IMR-90 (cell line): ENCODE results near the gene HSH2D. TPM values are rescaled to one million over a fixed set of nuclear protein-coding genes. Genes with fewer than 3 reads are reported as not detected.

Experiments used
- ATAC-seq: fragments of 200-7000 bp; cut with Tn5 transposase; 2 replicates; pipeline ENCODE4 v1.9.1; 2020; ENCODE audit warnings: low read depth, mild to moderate bottlenecking, moderate library complexity
- BruUV-seq: library from RNA; stranded (reverse); fragments of 400-500 nt; replicated peaks from 2 replicates; lab custom pipeline; 2021; lab: Mats Ljungman, UMichigan
- CTCF ChIA-PET: fragments of 300-600 bp; formaldehyde crosslinking; extraction: SDS; loops from one replicate; lab custom pipeline; 2021; ENCODE audit warnings: antibody characterized with exemption; lab: Yijun Ruan, JAX
- POLR2A ChIA-PET: fragments of 300-600 bp; sonication (Branson Sonifier 250); formaldehyde crosslinking; loops from one replicate; lab custom pipeline; 2022; ENCODE audit warnings: antibody characterized with exemption; ENCODE audit not compliant: unreplicated experiment; lab: Charles Lee
- DNase-seq: peaks from one replicate; pipeline ENCODE4 v3.0.0; 2013
- H2AFZ ChIP-seq: replicated peaks from 2 replicates; pipeline ENCODE3; 2013; ENCODE audit warnings: low read length, mild to moderate bottlenecking; ENCODE audit not compliant: poor library complexity
- H2AK5ac ChIP-seq: 2 replicates; pipeline ENCODE4 v1.6.1; 2013; ENCODE audit warnings: low read depth, low read length, inconsistent platforms
- H2AK9ac ChIP-seq: replicated peaks from 2 replicates; pipeline ENCODE3; 2013; ENCODE audit warnings: mild to moderate bottlenecking, low read depth, low read length, moderate library complexity; ENCODE audit not compliant: poor library complexity
- H2BK120ac ChIP-seq: 2 replicates; pipeline ENCODE4 v1.6.1; 2013; ENCODE audit warnings: low read depth, low read length, inconsistent platforms
- H2BK15ac ChIP-seq: 3 replicates; pipeline ENCODE4 v1.6.1; 2013; ENCODE audit warnings: low read depth, low read length, inconsistent platforms
- H2BK20ac ChIP-seq: 2 replicates; pipeline ENCODE4 v1.6.1; 2013; ENCODE audit warnings: low read depth, mild to moderate bottlenecking, inconsistent platforms, low read length, moderate library complexity
- H2BK5ac ChIP-seq: 2 replicates; pipeline ENCODE4 v1.6.1; 2013; ENCODE audit warnings: mild to moderate bottlenecking, low read depth, low read length, inconsistent platforms; ENCODE audit not compliant: poor library complexity, severe bottlenecking
- H3K14ac ChIP-seq: replicated peaks from 2 replicates; pipeline ENCODE4 v1.6.1; 2013; ENCODE audit warnings: low read depth, low read length, inconsistent platforms
- H3K18ac ChIP-seq: 2 replicates; pipeline ENCODE4 v1.6.1; 2013; ENCODE audit warnings: low read depth, low read length, control low read depth
- H3K23ac ChIP-seq: 2 replicates; pipeline ENCODE4 v1.6.1; 2013; ENCODE audit warnings: low read depth, low read length, inconsistent platforms
- H3K27ac ChIP-seq: 2 replicates; pipeline ENCODE4 v1.5.1; 2013; ENCODE audit warnings: mild to moderate bottlenecking, control low read depth, low read length; ENCODE audit not compliant: insufficient read depth
- H3K27me3 ChIP-seq: 2 replicates; pipeline ENCODE4 v1.6.1; 2013; ENCODE audit warnings: low read length; ENCODE audit not compliant: control insufficient read depth, insufficient read depth
- H3K36me3 ChIP-seq: 2 replicates; pipeline ENCODE4 v1.6.1; 2013; ENCODE audit warnings: low read length, mixed read lengths; ENCODE audit not compliant: control insufficient read depth, insufficient read depth
- H3K4ac ChIP-seq: 2 replicates; pipeline ENCODE4 v1.6.1; 2013; ENCODE audit warnings: low read depth, low read length, inconsistent platforms
- H3K4me1 ChIP-seq: 2 replicates; pipeline ENCODE4 v1.6.1; 2013; ENCODE audit warnings: low read length, mixed read lengths; ENCODE audit not compliant: control insufficient read depth, insufficient read depth
- H3K4me2 ChIP-seq: 2 replicates; pipeline ENCODE4 v1.6.1; 2013; ENCODE audit warnings: low read depth, mild to moderate bottlenecking, control low read depth, low read length, moderate library complexity
- H3K4me3 ChIP-seq: 2 replicates; pipeline ENCODE4 v1.5.1; 2013; ENCODE audit warnings: low read depth, mild to moderate bottlenecking, control low read depth, low read length, moderate library complexity; ENCODE audit not compliant: insufficient read depth
- H3K56ac ChIP-seq: 2 replicates; pipeline ENCODE4 v1.6.1; 2013; ENCODE audit warnings: low read length, inconsistent platforms; ENCODE audit not compliant: insufficient read depth; ENCODE audit errors: extremely low read depth
- H3K79me1 ChIP-seq, 2 experiments: 2 replicates each; pipeline ENCODE4 v1.6.1; 2013; ENCODE audit warnings: low read length in 2 of 2, inconsistent platforms in 1 of 2, low read depth in 1 of 2
- H3K9ac ChIP-seq: 2 replicates; pipeline ENCODE4 v1.6.1; 2013; ENCODE audit warnings: low read depth, low read length, control low read depth
- H3K9me1 ChIP-seq: 2 replicates; pipeline ENCODE4 v1.6.1; 2013; ENCODE audit warnings: low read length, inconsistent platforms; ENCODE audit not compliant: insufficient read depth
- H3K9me3 ChIP-seq: 2 replicates; pipeline ENCODE4 v1.6.1; 2013; ENCODE audit warnings: low read length; ENCODE audit not compliant: control insufficient read depth, insufficient read depth
- H4K20me1 ChIP-seq: 2 replicates; pipeline ENCODE4 v1.6.1; 2013; ENCODE audit warnings: low read length, inconsistent platforms; ENCODE audit not compliant: insufficient read depth
- H4K5ac ChIP-seq: 2 replicates; pipeline ENCODE4 v1.6.1; 2013; ENCODE audit warnings: mild to moderate bottlenecking, low read depth, low read length, control low read depth
- H4K8ac ChIP-seq, 2 experiments: 2 replicates each; pipeline ENCODE4 v1.6.1; 2013; ENCODE audit warnings: low read depth in 2 of 2, low read length in 2 of 2, control low read depth in 1 of 2, inconsistent platforms in 1 of 2
- H4K91ac ChIP-seq: 2 replicates; pipeline ENCODE4 v1.6.1; 2013; ENCODE audit warnings: low read depth, low read length, inconsistent platforms; ENCODE audit not compliant: insufficient read depth
- BHLHE40 ChIP-seq: fragments of 150-350 bp; IDR thresholded peaks from 2 replicates; pipeline ENCODE4 v1.6.1; 2016; ENCODE audit warnings: mild to moderate bottlenecking, low read depth, low read length
- NFE2L2 ChIP-seq: fragments of 150-350 bp; IDR thresholded peaks from 2 replicates; pipeline ENCODE4 v1.6.1; 2016; ENCODE audit warnings: low read depth, mild to moderate bottlenecking, low read length
- RCOR1 ChIP-seq: IDR thresholded peaks from 2 replicates; pipeline ENCODE4 v1.6.1; 2012; ENCODE audit warnings: mild to moderate bottlenecking, low read length, improper control_type of control experiment; ENCODE audit not compliant: insufficient replicate concordance
- WGBS, 2 experiments: methylation state at CpG; one replicate each; pipeline versions ENCODE4 v1.1.5 to v1.1.7; 2013; ENCODE audit warnings: missing lambda C conversion rate in 2 of 2; ENCODE audit not compliant: insufficient read length in 1 of 2; ENCODE audit errors: extremely low coverage in 2 of 2; 5-methylcytosine and 5-hydroxymethylcytosine counted together
- dilution Hi-C: fragments of 300-500 bp; cut with HindIII; formaldehyde crosslinking; loops from one replicate; pipeline ENCODE4 v1.14.3; 2018; ENCODE audit warnings: low sequenced_read_pairs; ENCODE audit not compliant: unreplicated experiment
- in situ Hi-C: fragments of 300-500 bp; cut with MboI; formaldehyde crosslinking; loops from 3 replicates; pipeline ENCODE4 v1.14.3; 2019; ENCODE audit warnings: low sequenced_read_pairs, inconsistent platforms, mixed read lengths
- intact Hi-C: fragments of 100-400 bp; cut with micrococcal nuclease; formaldehyde crosslinking; loops from 2 replicates; pipeline ENCODE4 v1.10.0; 2022
- polyA plus RNA-seq, 3 experiments: library from polyadenylated mRNA; depleted of rRNA; stranded (reverse); fragments of >200 nt; gene quantifications; 2 replicates each; pipeline ENCODE4 v1.2.3, GENCODE V29; 2012; ENCODE audit warnings: low replicate concordance in 1 of 3
- total RNA-seq: library from RNA; depleted of rRNA; stranded (reverse); fragments of >200 nt; gene quantifications from 2 replicates; pipeline ENCODE4 v1.2.3, GENCODE V29; 2012

The HSH2D gene
- total and polyA plus RNA-seq, 2 of the 4 experiments (the other 2 are of a cell fraction), result not detected

GRCh38 chr19:16190198-16190597 is 46.7 kb downstream of the HSH2D start:
- no peak overlapping the region for H2AK5ac ChIP-seq
- ChIA-PET CTCF (no interaction called here), POLR2A (no interaction called here)
- no peak overlapping the region for H2BK5ac ChIP-seq
- TF ChIP-seq RCOR1 (no peak), NFE2L2 (no peak), BHLHE40 (no peak)
- no peak overlapping the region for H2BK15ac ChIP-seq
- no peak overlapping the region for H3K4ac ChIP-seq
- no peaks in the 10 kb centered on the region for H3K9me3 ChIP-seq
- no peaks in the 10 kb centered on the region for H3K4me1 ChIP-seq
- H2BK120ac ChIP-seq, result no peak overlapping the region
- H3K9ac ChIP-seq, result no peak overlapping the region
- H4K20me1 ChIP-seq, result peaks cover 6% of the 10 kb centered on the region; the same call in 1 of the 2 replicates
- no peaks in the 10 kb centered on the region for H3K27me3 ChIP-seq
- dilution Hi-C loops, result no loop called here
- BruUV-seq, result no TSS peak
- no peak overlapping the region for H3K18ac ChIP-seq
- H3K23ac ChIP-seq, result no peak overlapping the region
- ATAC-seq, result no peak
- whole genome bisulfite sequencing, 2 experiments, result 100% methylated on average over 2 of the region's 6 CpGs; no CpG with 5 or more reads in 1 of the 2 experiments
- no peak overlapping the region for H4K5ac ChIP-seq
- no peak overlapping the region for H3K27ac ChIP-seq
- H4K8ac ChIP-seq, result no peak overlapping the region
- H2BK20ac ChIP-seq, result no peak overlapping the region
- H3K4me3 ChIP-seq, result no peak overlapping the region
- peaks cover 35% of the 10 kb centered on the region for H3K36me3 ChIP-seq
- H3K9me1 ChIP-seq, result peaks cover 7% of the 10 kb centered on the region; the same call in 1 of the 2 replicates
- in situ Hi-C loops, result loop anchor here (25.0 kb wide), 4 partner anchors 353 to 1078 kb away; partner anchors contain the start of genes AKAP8L, CYP4F3 and SYDE1
- H4K91ac ChIP-seq, result no peak overlapping the region
- no peak overlapping the region for H2AK9ac ChIP-seq
- DNase-seq, result no peak
- H3K4me2 ChIP-seq, result no peak overlapping the region
- H3K79me1 ChIP-seq, result peaks cover 15 to 48% of the 10 kb centered on the region in 2 experiments
- no peak overlapping the region for H3K14ac ChIP-seq
- intact Hi-C loops, result no loop called here
- H2AFZ ChIP-seq, result no peak overlapping the region
- no peak overlapping the region for H3K56ac ChIP-seq
